HEK293 (cell line): Measurements from ENCODE around the gene PTGER4.

Source experiments
- CTCF ChIP-seq: fragments of 450-650 bp; formaldehyde crosslinking; IDR thresholded peaks from 2 replicates; pipeline ENCODE4 v1.5.1; 2016; ENCODE audit warnings: missing biosample characterization, missing genetic modification characterization
- ZBTB21 ChIP-seq: fragments of 450-650 bp; formaldehyde crosslinking; IDR thresholded peaks from 2 replicates; pipeline ENCODE4 v1.5.1; 2017; ENCODE audit warnings: missing biosample characterization, missing genetic modification characterization
- ZNF239 ChIP-seq: fragments of 450-650 bp; formaldehyde crosslinking; IDR thresholded peaks from 2 replicates; pipeline ENCODE4 v1.5.1; 2016; ENCODE audit warnings: missing biosample characterization, missing genetic modification characterization
- ZNF274 ChIP-seq, 2 experiments: fragments of 200-500 bp in 1 of 2; fragments of 450-650 bp in 1 of 2; sonication (Bioruptor generic) in 1 of 2; formaldehyde crosslinking in 1 of 2; IDR thresholded peaks; 2 replicates each; pipeline versions ENCODE4 v1.5.1 to v1.6.1; 2014 to 2016; ENCODE audit warnings: borderline replicate concordance in 1 of 2, inconsistent platforms in 1 of 2, low read length in 1 of 2, missing biosample characterization in 1 of 2, missing genetic modification characterization in 1 of 2
- ZNF302 ChIP-seq: fragments of 450-650 bp; formaldehyde crosslinking; IDR thresholded peaks from 2 replicates; pipeline ENCODE4 v1.5.1; 2016; ENCODE audit warnings: missing biosample characterization, missing genetic modification characterization, low read depth
- ZNF660 ChIP-seq: fragments of 450-650 bp; IDR thresholded peaks from 2 replicates; pipeline ENCODE4 v1.5.1; 2018; ENCODE audit warnings: missing biosample characterization, mild to moderate bottlenecking, missing genetic modification characterization
- ZNF707 ChIP-seq: fragments of 450-650 bp; formaldehyde crosslinking; IDR thresholded peaks from 2 replicates; pipeline ENCODE4 v1.5.1; 2016; ENCODE audit warnings: missing biosample characterization, missing genetic modification characterization
- ZNF76 ChIP-seq: fragments of 450-650 bp; formaldehyde crosslinking; IDR thresholded peaks from 2 replicates; pipeline ENCODE4; 2016; ENCODE audit warnings: low read depth, missing biosample characterization, missing genetic modification characterization, borderline replicate concordance
- TF ChIP-seq, protein P1 (sequence below): fragments of 450-650 bp; formaldehyde crosslinking; optimal IDR thresholded peaks from 2 replicates; pipeline ENCODE3; 2016; ENCODE audit warnings: missing biosample characterization, mild to moderate bottlenecking, missing genetic modification characterization

- TF ChIP-seq ZNF660 (tag by site-specific recombination) (no peak), CTCF (tag by site-specific recombination) (no peak), ZNF239 (tag by site-specific recombination) (no peak), ZNF274 (IDR thresholded peaks at IDR 0.05; ENCODE audit: low read length) (no peak), ZNF274 (tag by site-specific recombination; IDR thresholded peaks at IDR 0.05; ENCODE audit: borderline replicate concordance) (no peak), ZBTB21 (no peak), ZNF76 (tag by site-specific recombination) (no peak), ZNF707 (tag by site-specific recombination) (no peak), ZNF302 (tag by site-specific recombination) (no peak)
- TF ChIP-seq, protein P1, sequence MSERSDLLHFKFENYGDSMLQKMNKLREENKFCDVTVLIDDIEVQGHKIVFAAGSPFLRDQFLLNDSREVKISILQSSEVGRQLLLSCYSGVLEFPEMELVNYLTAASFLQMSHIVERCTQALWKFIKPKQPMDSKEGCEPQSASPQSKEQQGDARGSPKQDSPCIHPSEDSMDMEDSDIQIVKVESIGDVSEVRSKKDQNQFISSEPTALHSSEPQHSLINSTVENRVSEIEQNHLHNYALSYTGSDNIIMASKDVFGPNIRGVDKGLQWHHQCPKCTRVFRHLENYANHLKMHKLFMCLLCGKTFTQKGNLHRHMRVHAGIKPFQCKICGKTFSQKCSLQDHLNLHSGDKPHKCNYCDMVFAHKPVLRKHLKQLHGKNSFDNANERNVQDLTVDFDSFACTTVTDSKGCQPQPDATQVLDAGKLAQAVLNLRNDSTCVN (tag by site-specific recombination) = no peak
These were observed 2.9 kb upstream of the PTGER4 start for GRCh38 chr5:40676613-40677343.
